ENCODE data around the gene IRAK1BP1. TPM values are rescaled to one million over a fixed set of nuclear protein-coding genes. Genes with fewer than 3 reads are reported as not detected.

IRAK1BP1 gene
- 2.9 and 3.2 TPM in 2 replicates for total RNA-seq
- long read RNA-seq, partial matches to known transcripts, result 4 of 11 reads
- long read RNA-seq, other reads (novel, unspliced or antisense), result 7 of 11 reads

GRCh38 chr6:78867370-78868040 lies at the start of gene IRAK1BP1:
TSS of gene IRAK1BP1 (plus strand) at chr6:78867551. CDS start at chr6:78867577, 26 bp downstream.
- Mint-ChIP-seq H3K4me1 (ENCODE audit: unreplicated experiment) (peaks cover 20% of the 10 kb centered on the region), H3K27me3 (ENCODE audit: unreplicated experiment) (no peaks in the 10 kb centered on the region), H3K27ac (ENCODE audit: unreplicated experiment) (peak within 1 kb of the TSS; percentile 94), H3K4me3 (ENCODE audit: unreplicated experiment) (peak within 1 kb of the TSS; percentile 94), H3K9me3 (ENCODE audit: unreplicated experiment) (no peaks in the 10 kb centered on the region), H3K36me3 (ENCODE audit: unreplicated experiment) (peaks cover 7% of the 10 kb centered on the region)
- DNase-seq (ENCODE audit: extremely low spot score, unreplicated experiment), result peak; percentile 93
- peak; percentile 16 for TF ChIP-seq CTCF (IDR thresholded peaks at IDR 0.05)

- TF ChIP-seq CTCF (IDR thresholded peaks at IDR 0.05), result no peak
- no peaks in the 10 kb centered on the region for H3K36me3 Mint-ChIP-seq (ENCODE audit: unreplicated experiment)
- H3K9me3 Mint-ChIP-seq (ENCODE audit: unreplicated experiment), result peaks cover 5% of the 10 kb centered on the region
- no peaks in the 10 kb centered on the region for H3K4me1 Mint-ChIP-seq (ENCODE audit: unreplicated experiment)
- H3K27me3 Mint-ChIP-seq (ENCODE audit: unreplicated experiment), result peaks cover 21% of the 10 kb centered on the region
- DNase-seq (ENCODE audit: extremely low spot score, unreplicated experiment), result no peak
- H3K4me3 Mint-ChIP-seq (ENCODE audit: unreplicated experiment), result no peak overlapping the region
- H3K27ac Mint-ChIP-seq (ENCODE audit: unreplicated experiment), result no peak overlapping the region
Observed at GRCh38 chr6:78824045-78824444, 43.3 kb upstream of the IRAK1BP1 start.

- Mint-ChIP-seq H3K4me3 (ENCODE audit: unreplicated experiment) (no peak overlapping the region), H3K27me3 (ENCODE audit: unreplicated experiment) (peaks cover 22% of the 10 kb centered on the region), H3K36me3 (ENCODE audit: unreplicated experiment) (no peaks in the 10 kb centered on the region), H3K27ac (ENCODE audit: unreplicated experiment) (no peak overlapping the region), H3K4me1 (ENCODE audit: unreplicated experiment) (no peaks in the 10 kb centered on the region), H3K9me3 (ENCODE audit: unreplicated experiment) (no peaks in the 10 kb centered on the region)
- no peak for DNase-seq (ENCODE audit: extremely low spot score, unreplicated experiment)
- no peak for TF ChIP-seq CTCF (IDR thresholded peaks at IDR 0.05)
Observed at GRCh38 chr6:78829407-78829806, 37.9 kb upstream of the IRAK1BP1 start.

- no peak for DNase-seq (ENCODE audit: extremely low spot score, unreplicated experiment)
- H3K27ac Mint-ChIP-seq (ENCODE audit: unreplicated experiment), result no peak overlapping the region
- H3K4me3 Mint-ChIP-seq (ENCODE audit: unreplicated experiment), result no peak overlapping the region
- H3K4me1 Mint-ChIP-seq (ENCODE audit: unreplicated experiment), result no peaks in the 10 kb centered on the region
- H3K36me3 Mint-ChIP-seq (ENCODE audit: unreplicated experiment), result no peaks in the 10 kb centered on the region
- H3K9me3 Mint-ChIP-seq (ENCODE audit: unreplicated experiment), result no peaks in the 10 kb centered on the region
- no peak for TF ChIP-seq CTCF (IDR thresholded peaks at IDR 0.05)
- H3K27me3 Mint-ChIP-seq (ENCODE audit: unreplicated experiment), result peaks cover 27% of the 10 kb centered on the region
Observed at GRCh38 chr6:78830805-78831204, 36.5 kb upstream of the IRAK1BP1 start.

- no peak for TF ChIP-seq CTCF (IDR thresholded peaks at IDR 0.05)
- H3K36me3 Mint-ChIP-seq (ENCODE audit: unreplicated experiment), result no peaks in the 10 kb centered on the region
- H3K27ac Mint-ChIP-seq (ENCODE audit: unreplicated experiment), result no peak overlapping the region
- no peak overlapping the region for H3K4me3 Mint-ChIP-seq (ENCODE audit: unreplicated experiment)
- H3K4me1 Mint-ChIP-seq (ENCODE audit: unreplicated experiment), result no peaks in the 10 kb centered on the region
- no peak for DNase-seq (ENCODE audit: extremely low spot score, unreplicated experiment)
- H3K27me3 Mint-ChIP-seq (ENCODE audit: unreplicated experiment), result peaks cover 26% of the 10 kb centered on the region
- no peaks in the 10 kb centered on the region for H3K9me3 Mint-ChIP-seq (ENCODE audit: unreplicated experiment)
Observed at GRCh38 chr6:78831492-78831891, 35.9 kb upstream of the IRAK1BP1 start.
